K562 (cell line): ENCODE data around the gene PPAT. TPM values are rescaled to one million over a fixed set of nuclear protein-coding genes. Genes with fewer than 3 reads are reported as not detected.
A peak's percentile ranks its signal among the peaks of the same experiment; 100 is the strongest.

Experiments used
- CXXC5 ChIP-seq: fragments of 250-450 bp; sonication (Bioruptor Pico); IDR thresholded peaks from 2 replicates; pipeline ENCODE4 v1.8.0; 2022; ENCODE audit warnings: inconsistent platforms, mild to moderate bottlenecking, moderate library complexity
- EGR1 ChIP-seq: fragments of 450-650 bp; conservative IDR thresholded peaks from 2 replicates; pipeline ENCODE4 v1.6.1; 2017; ENCODE audit warnings: mild to moderate bottlenecking
- GABPA ChIP-seq: fragments of 200-800 bp; sonication (Bioruptor generic); conservative IDR thresholded peaks from 2 replicates; pipeline ENCODE4 v1.6.1; 2016; ENCODE audit warnings: low read depth, missing genetic modification characterization, missing compliant biosample characterization
- HDAC1 ChIP-seq, 2 experiments: fragments of 450-650 bp; IDR thresholded peaks; 2 replicates each; pipeline ENCODE4 v1.6.1; 2016 to 2017; ENCODE audit warnings: inconsistent platforms in 1 of 2, mild to moderate bottlenecking in 1 of 2, moderate library complexity in 1 of 2
- HDAC6 ChIP-seq: IDR thresholded peaks from 2 replicates; pipeline ENCODE4 v1.6.1; 2012; ENCODE audit warnings: low read depth, mild to moderate bottlenecking, control low read depth, inconsistent platforms, low read length, moderate library complexity
- HNRNPL ChIP-seq: fragments of 200-400 bp; formaldehyde crosslinking; IDR thresholded peaks from 2 replicates; pipeline ENCODE4 v1.6.1; 2017; ENCODE audit warnings: low read depth, mild to moderate bottlenecking, low read length
- HSF4 ChIP-seq: fragments of 250-450 bp; sonication (Bioruptor Pico); IDR thresholded peaks from 2 replicates; pipeline ENCODE4 v2.1.2; 2022; ENCODE audit warnings: mild to moderate bottlenecking, moderate library complexity, borderline replicate concordance
- ILF3 ChIP-seq: fragments of 450-650 bp; IDR thresholded peaks from 2 replicates; pipeline ENCODE4 v1.6.1; 2018; ENCODE audit warnings: antibody characterized with exemption, mild to moderate bottlenecking, moderate library complexity, borderline replicate concordance
- IRF2 ChIP-seq: sonication (generic); formaldehyde crosslinking; IDR thresholded peaks from 2 replicates; pipeline ENCODE4 v1.8.1; 2022; ENCODE audit warnings: mild to moderate bottlenecking, missing genetic modification reagents
- MBD2 ChIP-seq: sonication (generic); IDR thresholded peaks from 2 replicates; pipeline ENCODE4 v1.6.1; 2016; ENCODE audit warnings: low read depth, borderline replicate concordance
- MEF2D ChIP-seq: conservative IDR thresholded peaks from 2 replicates; pipeline ENCODE4 v1.6.1; 2016; ENCODE audit warnings: low read depth, missing genetic modification characterization, missing compliant biosample characterization
- MEIS2 ChIP-seq: fragments of 450-650 bp; IDR thresholded peaks from 2 replicates; pipeline ENCODE4 v1.6.1; 2014; ENCODE audit warnings: mild to moderate bottlenecking; ENCODE audit not compliant: partially characterized antibody
- MTA3 ChIP-seq: fragments of 450-650 bp; formaldehyde crosslinking; IDR thresholded peaks from 2 replicates; pipeline ENCODE4 v1.6.1; 2017; ENCODE audit warnings: mild to moderate bottlenecking, borderline replicate concordance
- MYNN ChIP-seq, 2 experiments: sonication (generic); formaldehyde crosslinking in 1 of 2; IDR thresholded peaks; 2 replicates each; pipeline versions ENCODE4 v1.5.0 to v1.6.1; 2016 to 2020; ENCODE audit warnings: antibody characterized with exemption in 1 of 2, missing genetic modification reagents in 1 of 2
- NR3C1 ChIP-seq: sonication (generic); formaldehyde crosslinking; IDR thresholded peaks from 2 replicates; pipeline ENCODE4 v1.8.1; 2022; ENCODE audit warnings: missing genetic modification reagents
- PCBP2 ChIP-seq: fragments of 200-400 bp; formaldehyde crosslinking; IDR thresholded peaks from 2 replicates; pipeline ENCODE4 v1.6.1; 2018; ENCODE audit warnings: low read length, low read depth, mild to moderate bottlenecking, moderate library complexity; ENCODE audit not compliant: poor library complexity, severe bottlenecking
- POLR2AphosphoS2 ChIP-seq: IDR thresholded peaks from 2 replicates; pipeline ENCODE4 v1.6.1; 2012; ENCODE audit warnings: low read length, improper control_type of control experiment
- PYGO2 ChIP-seq: fragments of 450-650 bp; IDR thresholded peaks from 2 replicates; pipeline ENCODE4 v1.6.1; 2016; ENCODE audit warnings: mild to moderate bottlenecking, missing genetic modification characterization, moderate library complexity, missing compliant biosample characterization
- RBBP5 ChIP-seq: fragments of 200-600 bp; sonication (generic); IDR thresholded peaks from 2 replicates; pipeline ENCODE4 v1.6.1; 2012; ENCODE audit warnings: borderline replicate concordance, mild to moderate bottlenecking, low read length, control low read depth, inconsistent platforms; ENCODE audit not compliant: insufficient read depth, poor library complexity, severe bottlenecking
- RBM39 ChIP-seq: fragments of 200-400 bp; formaldehyde crosslinking; optimal IDR thresholded peaks from 2 replicates; pipeline ENCODE3; 2018; ENCODE audit warnings: low read depth, low read length
- RHOXF2B ChIP-seq: fragments of 250-450 bp; sonication (Bioruptor Pico); conservative IDR thresholded peaks from 2 replicates; pipeline ENCODE4 v1.5.1; 2021
- TRIM24 ChIP-seq, 2 experiments: fragments of 450-650 bp; IDR thresholded peaks; 2 replicates each; pipeline ENCODE4 v1.6.1; 2016
- ZBTB8A ChIP-seq: fragments of 450-650 bp; IDR thresholded peaks from 2 replicates; pipeline ENCODE4 v1.6.1; 2018; ENCODE audit warnings: mild to moderate bottlenecking, moderate library complexity; ENCODE audit not compliant: partially characterized antibody
- ZNF644 ChIP-seq: fragments of 200-800 bp; sonication (Bioruptor generic); IDR thresholded peaks from 2 replicates; pipeline ENCODE4 v1.6.1; 2016; ENCODE audit warnings: low read depth, missing genetic modification characterization, missing compliant biosample characterization
- polyA plus RNA-seq, 8 experiments: library from polyadenylated mRNA; depleted of rRNA in 4 of 8; stranded (reverse) in 5 of 8; unstranded in 3 of 8; fragments of >200 nt; fragmentation: Nextera tagmentation in 2 of 8; fragmentation: Illumina TruSeq in 1 of 8; extraction: Ambion mirVana in 2 of 8; extraction: Trizol in 1 of 8; gene quantifications; 2 replicates each; pipeline versions ENCODE4 v1.2.1 to v1.2.3, GENCODE V29; 2011 to 2014; ENCODE audit warnings: inconsistent platforms in 1 of 8, missing spikeins in 1 of 8
- total RNA-seq, 7 experiments: library from RNA; depleted of rRNA in 6 of 7; stranded (reverse); fragments of >200 nt in 6 of 7; fragmentation: Illumina TruSeq in 2 of 7; extraction: Trizol in 2 of 7; gene quantifications; 2 replicates each; pipeline versions ENCODE4 v1.2.1 to v1.2.3, GENCODE V29; 2011 to 2021; ENCODE audit warnings: low replicate concordance in 1 of 7
- TF ChIP-seq, protein P1 (sequence below): fragments of 250-450 bp; sonication (Bioruptor Pico); IDR thresholded peaks from 2 replicates; pipeline ENCODE4 v1.8.0; 2021; ENCODE audit warnings: moderate library complexity, mild to moderate bottlenecking, inconsistent platforms
- TF ChIP-seq, protein P2 (sequence below): IDR thresholded peaks from 2 replicates; pipeline ENCODE4 v1.6.1; 2011; ENCODE audit not compliant: insufficient read length; ENCODE audit errors: extremely low read depth
- TF ChIP-seq, protein P3 (sequence below): fragments of 200-800 bp; sonication (Bioruptor generic); IDR thresholded peaks from 2 replicates; pipeline ENCODE4 v1.6.1; 2017; ENCODE audit warnings: missing genetic modification characterization, missing compliant biosample characterization

Gene PPAT
- total and polyA plus RNA-seq, 9 of the 15 experiments (the other 6 are each of a cell fraction or from before 2014, with no cell fraction given), result 36.2 to 75.8 (median 55.5) TPM

DNA sequence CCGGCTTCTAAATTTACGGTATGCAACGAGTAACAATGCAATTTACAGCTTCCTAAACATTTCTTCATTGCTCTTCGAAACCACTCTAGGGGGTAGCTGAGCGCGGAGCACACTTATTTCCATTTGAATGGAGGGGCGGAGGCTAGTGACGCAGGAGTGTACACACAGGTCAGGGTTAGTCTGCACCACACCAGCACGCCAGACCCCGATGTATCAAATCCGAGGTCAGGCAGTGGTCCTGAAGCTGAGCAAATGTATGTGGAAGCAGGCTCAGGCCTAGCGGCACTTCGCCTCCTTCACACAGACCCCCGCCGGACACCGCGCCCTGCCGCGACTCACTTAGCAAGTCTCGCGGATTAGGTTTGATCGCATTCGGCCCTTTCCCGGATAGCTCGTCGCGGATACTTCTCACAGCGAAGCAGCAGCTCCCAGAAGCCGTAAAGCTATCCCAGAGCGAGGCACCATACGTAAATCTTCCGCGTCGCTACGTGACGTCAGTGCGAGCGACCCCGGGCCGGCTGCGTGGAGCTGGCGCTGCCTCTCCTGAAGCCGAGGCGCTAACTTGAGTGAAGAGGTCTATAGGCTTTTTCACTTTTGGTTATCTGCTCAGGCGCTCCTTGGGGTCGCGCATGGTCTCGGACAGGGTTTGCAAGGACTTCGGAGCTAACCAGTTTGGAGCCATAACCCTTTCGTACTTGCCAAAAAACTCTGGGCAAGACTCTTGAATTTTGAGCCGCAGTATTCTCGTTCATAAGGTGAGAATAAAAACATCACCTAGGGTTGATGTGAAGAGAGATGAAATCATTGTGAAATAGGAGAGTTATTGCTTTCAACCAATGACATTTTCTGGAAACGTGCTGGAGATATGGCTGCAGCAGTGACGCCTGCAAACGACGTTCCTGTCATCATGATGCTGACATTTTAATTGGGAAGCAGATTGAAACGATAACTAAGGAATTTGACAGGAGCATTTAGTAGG is 48.1 kb downstream of the PPAT start, which contains the start of gene AASDH (continued):
- no peak for TF ChIP-seq HNRNPL
- peak; percentile 80 for TF ChIP-seq MBD2
- peak in 1 of 2 experiments; percentile 86; a peak in 2 of 4 replicates for TF ChIP-seq HDAC1 (IDR thresholded peaks at IDR 0.05)
- no peak; a peak in 1 of 4 replicates for TF ChIP-seq TRIM24 (IDR thresholded peaks at IDR 0.05)
- no peak for TF ChIP-seq EGR1
- TF ChIP-seq RBBP5, result peak; percentile 93
- peak; percentile 93 for TF ChIP-seq CXXC5 (CRISPR knock-in tag)
- no peak for TF ChIP-seq HDAC6
- TF ChIP-seq, protein P1, sequence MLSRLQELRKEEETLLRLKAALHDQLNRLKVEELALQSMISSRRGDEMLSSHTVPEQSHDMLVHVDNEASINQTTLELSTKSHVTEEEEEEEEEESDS, result no peak
- no peak for TF ChIP-seq IRF2
- TF ChIP-seq MEIS2, result peak; percentile 85
- no peak for TF ChIP-seq ILF3
- TF ChIP-seq POLR2AphosphoS2, result no peak
- TF ChIP-seq MYNN (IDR thresholded peaks at IDR 0.05), result no peak
- TF ChIP-seq MYNN (CRISPR knock-in tag; IDR thresholded peaks at IDR 0.05), result no peak
- no peak for TF ChIP-seq PCBP2
- TF ChIP-seq GABPA, result peak; percentile 58; the same call in 1 of the 2 replicates
- TF ChIP-seq RBM39, result no peak
- TF ChIP-seq NR3C1 (CRISPR knock-in tag), result no peak
- TF ChIP-seq ZBTB8A, result no peak
- TF ChIP-seq, protein P2, sequence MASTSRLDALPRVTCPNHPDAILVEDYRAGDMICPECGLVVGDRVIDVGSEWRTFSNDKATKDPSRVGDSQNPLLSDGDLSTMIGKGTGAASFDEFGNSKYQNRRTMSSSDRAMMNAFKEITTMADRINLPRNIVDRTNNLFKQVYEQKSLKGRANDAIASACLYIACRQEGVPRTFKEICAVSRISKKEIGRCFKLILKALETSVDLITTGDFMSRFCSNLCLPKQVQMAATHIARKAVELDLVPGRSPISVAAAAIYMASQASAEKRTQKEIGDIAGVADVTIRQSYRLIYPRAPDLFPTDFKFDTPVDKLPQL, result peak; percentile 69
- TF ChIP-seq, protein P3, sequence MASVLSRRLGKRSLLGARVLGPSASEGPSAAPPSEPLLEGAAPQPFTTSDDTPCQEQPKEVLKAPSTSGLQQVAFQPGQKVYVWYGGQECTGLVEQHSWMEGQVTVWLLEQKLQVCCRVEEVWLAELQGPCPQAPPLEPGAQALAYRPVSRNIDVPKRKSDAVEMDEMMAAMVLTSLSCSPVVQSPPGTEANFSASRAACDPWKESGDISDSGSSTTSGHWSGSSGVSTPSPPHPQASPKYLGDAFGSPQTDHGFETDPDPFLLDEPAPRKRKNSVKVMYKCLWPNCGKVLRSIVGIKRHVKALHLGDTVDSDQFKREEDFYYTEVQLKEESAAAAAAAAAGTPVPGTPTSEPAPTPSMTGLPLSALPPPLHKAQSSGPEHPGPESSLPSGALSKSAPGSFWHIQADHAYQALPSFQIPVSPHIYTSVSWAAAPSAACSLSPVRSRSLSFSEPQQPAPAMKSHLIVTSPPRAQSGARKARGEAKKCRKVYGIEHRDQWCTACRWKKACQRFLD, result peak; percentile 58; the same call in 1 of the 2 replicates
- no peak for TF ChIP-seq MEF2D (tag)
- peak; percentile 30; the same call in 1 of the 2 replicates for TF ChIP-seq ZNF644 (tag)
- no peak for TF ChIP-seq PYGO2
- TF ChIP-seq HSF4 (CRISPR knock-in tag), result no peak
- TF ChIP-seq MTA3, result peak; percentile 76; the same call in 1 of the 2 replicates
- TF ChIP-seq RHOXF2B (CRISPR knock-in tag), result no peak
